ENCODE data around the gene DPM3. TPM values are rescaled to one million over a fixed set of nuclear protein-coding genes. Genes with fewer than 3 reads are reported as not detected.
"Not testable (repeated sequence)": the region's sequence is repeated elsewhere in the genome, so short reads cannot be mapped to it uniquely, and the experiment has no call there.

DPM3 gene
- total RNA-seq, 4 donors from 2014 or later = 7.2 to 130 (median 62.6) TPM

- peak; percentile 94 for DNase-seq
- Histone ChIP-seq H3K9me3 (no peaks in the 10 kb centered on the region), H3K4me3 (no peak overlapping the region), H3K4me1 (peaks cover 15 to 24% (median 18%) of the 10 kb centered on the region in 4 donors), H3K36me3 (no peaks in the 10 kb centered on the region), H3K27ac (peak overlapping the region in 3 of 4 donors; percentile 28 to 54 (median 46)), H3K27me3 (no peaks in the 10 kb centered on the region)
- in situ Hi-C loops (cut with MboI; ENCODE audit: low pct_ligation_motif_present in 1 of 4, low pct_unique_long_range_greater_than_20kb in 1 of 4, low sequenced_read_pairs in 3 of 4) = loop anchor here (5.0 to 25.0 kb wide), 3 partner anchors 73 to 255 kb away; no protein-coding TSS in a partner anchor
- WGBS, 2 donors (ENCODE audit: low coverage in 1 of 2) = 6% methylated on average over 23 of the region's 28 CpGs; no CpG with 5 or more reads in 1 of the 2 donors
- intact Hi-C loops (cut with DNase I; ENCODE audit: low total_unique reads) = loop anchor here (2.0 kb wide), 1 partner anchor 73 kb away; no protein-coding TSS in a partner anchor
- TF ChIP-seq POLR2AphosphoS5 (IDR thresholded peaks at IDR 0.05) = no peak
- TF ChIP-seq CTCF (IDR thresholded peaks at IDR 0.05) = peak; percentile 86 to 97 (median 93)
Measured at GRCh38 chr1:155167166-155168104, 27.1 kb upstream of the DPM3 start.

- H3K27me3 ChIP-seq = no peaks in the 10 kb centered on the region
- WGBS, 2 donors (ENCODE audit: low coverage in 1 of 2) = 42 to 83% methylated on average over 2 to 27 of the region's 27 CpGs
- intact Hi-C loops (cut with DNase I; ENCODE audit: low total_unique reads) (loop anchor here (2.0 kb wide), 1 partner anchor 72 kb away; no protein-coding TSS in a partner anchor), in situ Hi-C loops (cut with MboI; ENCODE audit: low pct_ligation_motif_present in 1 of 4, low pct_unique_long_range_greater_than_20kb in 1 of 4, low sequenced_read_pairs in 3 of 4) (loop anchor here (5.0 to 25.0 kb wide), 3 partner anchors 72 to 254 kb away; no protein-coding TSS in a partner anchor)
- no peak for TF ChIP-seq EP300 (IDR thresholded peaks at IDR 0.05; ENCODE audit: low read depth)
- TF ChIP-seq CTCF (IDR thresholded peaks at IDR 0.05) = no peak
- no peak for TF ChIP-seq POLR2AphosphoS5 (IDR thresholded peaks at IDR 0.05)
- no peaks in the 10 kb centered on the region for H3K9me3 ChIP-seq
- DNase-seq = peak; percentile 31
- no peak overlapping the region for H3K4me3 ChIP-seq
- H3K4me1 ChIP-seq = peaks cover 9 to 17% (median 11%) of the 10 kb centered on the region in 4 donors
- H3K36me3 ChIP-seq = no peaks in the 10 kb centered on the region
- H3K27ac ChIP-seq = peak overlapping the region in 2 of 4 donors; percentile 46 to 54
Measured at GRCh38 chr1:155166471-155167165, 26.3 kb upstream of the DPM3 start.

- Histone ChIP-seq H3K36me3 (no peaks in the 10 kb centered on the region), H3K4me1 (peaks cover 9 to 17% (median 11%) of the 10 kb centered on the region in 4 donors), H3K4me3 (no peak overlapping the region), H3K27me3 (no peaks in the 10 kb centered on the region), H3K27ac (peak overlapping the region in 2 of 4 donors; percentile 46 to 54), H3K9me3 (no peaks in the 10 kb centered on the region)
- intact Hi-C loops (cut with DNase I; ENCODE audit: low total_unique reads) = loop anchor here (2.0 kb wide), 1 partner anchor 71 kb away; no protein-coding TSS in a partner anchor
- 68 to 78% methylated on average over 5 to 8 of the region's 8 CpGs for WGBS, 2 donors (ENCODE audit: low coverage in 1 of 2)
- no peak for DNase-seq
- in situ Hi-C loops (cut with MboI; ENCODE audit: low pct_ligation_motif_present in 1 of 4, low pct_unique_long_range_greater_than_20kb in 1 of 4, low sequenced_read_pairs in 3 of 4) = loop anchor here (5.0 to 25.0 kb wide), 3 partner anchors 71 to 254 kb away; no protein-coding TSS in a partner anchor
- TF ChIP-seq EP300 (IDR thresholded peaks at IDR 0.05; ENCODE audit: low read depth) (no peak), CTCF (IDR thresholded peaks at IDR 0.05) (no peak), POLR2A (IDR thresholded peaks at IDR 0.05) (no peak), POLR2AphosphoS5 (IDR thresholded peaks at IDR 0.05) (no peak)
Measured at GRCh38 chr1:155166051-155166470, 25.7 kb upstream of the DPM3 start.

GRCh38 chr1:155164625-155165024, 24.3 kb upstream of the DPM3 start:
- peaks cover 9 to 17% (median 11%) of the 10 kb centered on the region in 4 donors for H3K4me1 ChIP-seq
- 89 to 95% methylated on average over 6 to 11 of the region's 11 CpGs for WGBS, 2 donors (ENCODE audit: low coverage in 1 of 2)
- H3K27ac ChIP-seq; H3K27me3 ChIP-seq; DNase-seq; H3K36me3 ChIP-seq; intact Hi-C loops (cut with DNase I; ENCODE audit: low total_unique reads); H3K9me3 ChIP-seq; H3K4me3 ChIP-seq: not testable (repeated sequence)
- in situ Hi-C loops (cut with MboI; ENCODE audit: low pct_ligation_motif_present in 1 of 4, low pct_unique_long_range_greater_than_20kb in 1 of 4, low sequenced_read_pairs in 3 of 4) = loop anchor here (5.0 to 25.0 kb wide), 3 partner anchors 70 to 252 kb away; no protein-coding TSS in a partner anchor

GRCh38 chr1:155163785-155164184, 23.5 kb upstream of the DPM3 start:
- intact Hi-C loops (cut with DNase I; ENCODE audit: low total_unique reads); H3K9me3 ChIP-seq; DNase-seq; H3K36me3 ChIP-seq; H3K27ac ChIP-seq; H3K27me3 ChIP-seq; H3K4me3 ChIP-seq: not testable (repeated sequence)
- H3K4me1 ChIP-seq = peaks cover 9 to 17% (median 11%) of the 10 kb centered on the region in 4 donors
- in situ Hi-C loops (cut with MboI; ENCODE audit: low pct_ligation_motif_present in 1 of 4, low pct_unique_long_range_greater_than_20kb in 1 of 4, low sequenced_read_pairs in 3 of 4) = loop anchor here in 2 of 4 donors (10.0 to 25.0 kb wide), 2 partner anchors 69 to 251 kb away; no protein-coding TSS in a partner anchor
- WGBS, 2 donors (ENCODE audit: low coverage in 1 of 2) = 94% methylated on average over 2 to 4 of the region's 4 CpGs

- H3K36me3 ChIP-seq; H3K4me3 ChIP-seq; intact Hi-C loops (cut with DNase I; ENCODE audit: low total_unique reads); H3K27ac ChIP-seq; DNase-seq; H3K9me3 ChIP-seq; H3K27me3 ChIP-seq: not testable (repeated sequence)
- H3K4me1 ChIP-seq = peaks cover 7 to 12% (median 8%) of the 10 kb centered on the region in 4 donors
- in situ Hi-C loops (cut with MboI; ENCODE audit: low pct_ligation_motif_present in 1 of 4, low pct_unique_long_range_greater_than_20kb in 1 of 4, low sequenced_read_pairs in 3 of 4) = loop anchor here in 2 of 4 donors (10.0 to 25.0 kb wide), 2 partner anchors 68 to 250 kb away; no protein-coding TSS in a partner anchor
- 93% methylated on average over 4 of the region's 6 CpGs; no CpG with 5 or more reads in 1 of the 2 donors for WGBS, 2 donors (ENCODE audit: low coverage in 1 of 2)
Measured at GRCh38 chr1:155162631-155163030, 22.3 kb upstream of the DPM3 start.
